Stimulated activated CD4-positive, alpha-beta T cell treated with anti-CD3 and anti-CD28 coated beads, Interleukin-4, amount 100 ng/mL, for 4 hours (primary cell): ENCODE measurements around the gene MYOT.

Experiments used
- DNase-seq, 2 experiments: peaks; one replicate each; pipeline ENCODE4 v3.0.0-alpha.2; 2020

MYOT gene

GRCh38 chr5:137902408-137903133, 34.9 kb downstream of the MYOT start:
- DNase-seq = no peak

DNA sequence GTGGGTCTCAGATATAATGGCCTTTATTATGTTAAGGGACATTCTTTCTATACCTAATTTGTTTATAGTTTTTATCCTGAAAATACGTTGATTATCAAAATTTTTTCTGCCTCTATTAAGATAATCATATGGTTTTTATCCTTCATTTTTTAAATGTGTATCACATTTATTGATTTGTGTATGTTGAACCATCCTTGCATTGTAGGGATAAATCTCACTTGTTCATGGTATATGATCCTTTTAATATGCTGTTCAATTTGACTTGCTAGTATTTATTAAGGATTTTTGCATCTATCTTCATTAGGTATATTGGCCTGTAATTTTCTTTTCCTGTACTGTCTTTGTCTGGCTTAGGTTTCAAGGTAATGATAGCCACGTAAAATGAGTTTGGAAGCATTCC, 47.1 kb downstream of the MYOT start:
- no peak for DNase-seq

GRCh38 chr5:137916923-137917322, 49.3 kb downstream of the MYOT start:
- no peak for DNase-seq

DNA sequence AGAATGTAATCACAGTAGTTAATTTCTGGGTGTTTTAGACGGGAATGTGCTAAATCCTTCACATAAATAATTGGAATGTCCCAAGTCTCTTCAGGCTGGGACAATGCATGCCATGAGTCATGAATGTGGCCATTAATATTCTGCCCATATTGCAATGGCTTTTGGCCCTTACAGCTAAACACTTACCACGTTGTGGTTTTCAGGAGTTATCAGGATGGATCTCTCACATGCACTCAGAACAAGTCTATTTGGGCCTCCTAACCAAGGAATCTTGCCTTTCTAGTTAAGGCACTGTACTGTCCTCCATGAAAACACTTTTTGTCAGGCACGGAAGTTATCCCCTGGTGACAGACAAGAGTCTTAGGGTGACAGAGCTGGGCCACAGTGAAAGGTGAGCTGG, 54.3 kb downstream of the MYOT start:
- no peak for DNase-seq

DNA sequence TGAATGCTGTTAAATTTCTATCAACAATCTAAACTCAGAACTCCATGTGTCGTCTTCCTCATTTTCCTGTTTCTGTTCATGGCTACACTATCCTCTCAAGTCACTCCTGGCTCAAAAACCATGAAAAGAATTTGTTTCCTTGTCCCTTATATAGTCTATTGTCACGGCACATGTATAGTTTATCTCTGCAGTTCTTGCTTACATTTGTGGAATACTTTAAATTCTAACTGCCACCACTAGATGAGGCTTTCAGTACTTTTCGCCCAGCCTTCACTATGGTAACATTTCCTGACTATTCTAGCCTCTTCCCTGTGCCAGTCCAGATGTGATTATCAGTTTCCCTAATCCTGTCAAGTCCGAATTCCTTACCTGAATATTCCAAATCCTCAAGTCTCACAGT, 56.2 kb downstream of the MYOT start:
- DNase-seq = no peak

DNA sequence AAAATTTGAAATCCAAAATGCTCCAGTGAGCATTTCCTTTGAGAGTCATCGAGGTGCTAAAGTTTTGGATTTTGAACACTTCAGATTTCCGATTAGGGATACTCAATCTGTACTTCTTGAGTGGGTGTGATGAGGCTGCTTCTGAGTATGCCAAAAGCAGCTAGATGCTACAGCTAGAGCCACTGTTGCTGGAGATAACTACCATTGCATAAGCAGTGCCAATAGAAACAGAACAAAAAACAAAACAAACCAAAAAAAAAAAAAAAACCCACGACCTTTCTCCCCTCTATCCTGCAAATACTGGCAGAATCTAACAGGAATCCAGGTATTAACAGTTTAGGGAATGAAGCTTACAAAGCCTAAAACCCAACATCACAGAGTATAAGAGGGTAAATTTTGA, 65.1 kb downstream of the MYOT start:
- no peak for DNase-seq

DNA sequence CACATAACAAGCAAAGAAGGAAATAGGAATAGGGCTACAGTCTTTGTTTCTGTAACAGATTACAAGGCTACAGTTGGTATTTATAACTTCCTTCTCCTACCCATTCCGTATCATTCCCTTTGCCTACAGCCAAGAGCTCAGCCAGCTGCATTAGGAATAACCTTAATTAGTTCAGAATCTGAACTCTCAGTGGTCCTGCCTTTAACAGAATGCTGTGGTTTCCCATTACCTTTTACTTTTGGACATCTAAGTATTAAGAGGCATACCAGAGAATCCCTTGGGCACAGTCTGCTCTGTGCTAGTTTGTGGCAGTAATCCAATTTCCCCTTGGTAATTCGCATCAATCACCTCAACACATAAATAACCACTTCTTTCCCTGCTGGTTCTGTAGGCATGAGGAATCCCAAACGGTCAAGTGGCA, 65.8 kb downstream of the MYOT start:
- DNase-seq = no peak

DNA sequence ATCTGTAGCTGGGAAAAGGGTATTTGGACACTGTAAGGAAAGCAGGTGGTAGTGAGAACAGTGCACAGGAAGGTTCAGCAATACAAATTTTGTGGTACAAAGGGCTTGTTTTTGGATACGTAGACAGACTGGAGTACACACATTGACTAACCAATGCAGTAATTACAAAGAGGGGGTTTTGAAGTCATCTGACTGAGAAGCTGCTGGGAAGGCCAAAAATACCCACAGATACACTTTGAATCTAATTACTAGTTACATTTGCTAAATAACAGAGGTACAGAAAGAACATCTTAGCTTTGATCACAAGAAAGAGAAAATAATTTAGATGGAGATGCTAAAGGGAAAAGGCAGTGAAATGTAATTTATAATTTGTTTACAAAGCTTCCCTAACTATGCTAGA, 67.5 kb downstream of the MYOT start:
- DNase-seq = no peak

DNA sequence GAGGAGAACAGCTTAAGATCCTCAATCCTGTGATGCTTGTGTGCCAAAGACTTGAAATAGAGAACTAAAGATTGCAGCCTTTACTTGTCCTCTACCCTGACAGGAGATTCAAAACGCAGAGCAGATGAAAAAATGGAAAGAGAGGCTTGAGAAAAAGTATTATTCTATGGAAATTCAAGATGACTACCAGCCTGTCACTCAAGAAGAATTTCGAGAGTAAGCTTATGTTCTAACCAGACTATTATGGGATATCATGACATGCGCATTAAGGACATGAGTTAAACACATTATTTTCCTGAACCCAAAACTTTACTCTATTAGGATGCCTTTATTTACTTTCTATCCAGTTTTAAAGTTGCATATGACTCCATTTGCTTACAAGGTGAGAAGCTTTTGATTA, 68.0 kb downstream of the MYOT start:
- no peak for DNase-seq
